Measurements from ENCODE around the gene SPRR1A. TPM values are rescaled to one million over a fixed set of nuclear protein-coding genes. Genes with fewer than 3 reads are reported as not detected.

The SPRR1A gene
- total and polyA plus RNA-seq, 2 experiments from 2014 or later: not detected

DNA sequence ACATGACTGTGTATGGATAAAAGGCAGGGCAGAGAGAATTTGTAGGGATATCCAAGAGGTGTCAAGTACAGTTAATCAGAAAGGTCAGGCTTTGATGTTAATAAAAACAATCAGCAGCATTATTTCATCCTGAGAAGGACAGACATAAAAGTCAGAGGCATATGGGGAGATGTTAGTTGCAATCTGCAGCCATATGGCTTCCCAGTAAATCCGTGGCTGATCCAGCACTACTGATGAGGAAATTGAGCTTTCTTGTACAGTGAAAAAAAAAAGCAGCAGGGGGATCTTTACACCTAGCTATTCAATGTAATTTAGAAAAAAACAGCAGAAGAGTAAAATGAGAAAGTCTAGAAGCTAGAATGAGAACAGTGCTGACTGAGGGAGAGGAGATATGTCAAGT, 44.9 kb downstream of the SPRR1A start:
- no peak overlapping the region for H2AFZ ChIP-seq
- H3K27me3 ChIP-seq: no peaks in the 10 kb centered on the region
- H3K36me3 ChIP-seq (replicated peaks; ENCODE audit: insufficient read depth, low read depth): no peaks in the 10 kb centered on the region
- H3K4me3 ChIP-seq: no peak overlapping the region
- no peak overlapping the region for H3K4me2 ChIP-seq
- no peaks in the 10 kb centered on the region for H3K9me3 ChIP-seq (ENCODE audit: low read depth)
- H4K20me1 ChIP-seq (ENCODE audit: insufficient read depth, poor library complexity, severe bottlenecking): no peaks in the 10 kb centered on the region
- no peak for DNase-seq (ENCODE audit: low spot score)
- no peaks in the 10 kb centered on the region for H3K9me2 ChIP-seq (replicated peaks; ENCODE audit: insufficient read depth)
- TF ChIP-seq EZH2 (IDR thresholded peaks at IDR 0.05; ENCODE audit: borderline replicate concordance): no peak
- TF ChIP-seq EZH2phosphoT487 (IDR thresholded peaks at IDR 0.05; ENCODE audit: low read depth, severe bottlenecking, unreplicated experiment): no peak
- TF ChIP-seq, protein P1, sequence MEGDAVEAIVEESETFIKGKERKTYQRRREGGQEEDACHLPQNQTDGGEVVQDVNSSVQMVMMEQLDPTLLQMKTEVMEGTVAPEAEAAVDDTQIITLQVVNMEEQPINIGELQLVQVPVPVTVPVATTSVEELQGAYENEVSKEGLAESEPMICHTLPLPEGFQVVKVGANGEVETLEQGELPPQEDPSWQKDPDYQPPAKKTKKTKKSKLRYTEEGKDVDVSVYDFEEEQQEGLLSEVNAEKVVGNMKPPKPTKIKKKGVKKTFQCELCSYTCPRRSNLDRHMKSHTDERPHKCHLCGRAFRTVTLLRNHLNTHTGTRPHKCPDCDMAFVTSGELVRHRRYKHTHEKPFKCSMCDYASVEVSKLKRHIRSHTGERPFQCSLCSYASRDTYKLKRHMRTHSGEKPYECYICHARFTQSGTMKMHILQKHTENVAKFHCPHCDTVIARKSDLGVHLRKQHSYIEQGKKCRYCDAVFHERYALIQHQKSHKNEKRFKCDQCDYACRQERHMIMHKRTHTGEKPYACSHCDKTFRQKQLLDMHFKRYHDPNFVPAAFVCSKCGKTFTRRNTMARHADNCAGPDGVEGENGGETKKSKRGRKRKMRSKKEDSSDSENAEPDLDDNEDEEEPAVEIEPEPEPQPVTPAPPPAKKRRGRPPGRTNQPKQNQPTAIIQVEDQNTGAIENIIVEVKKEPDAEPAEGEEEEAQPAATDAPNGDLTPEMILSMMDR (IDR thresholded peaks at IDR 0.05; ENCODE audit: poor library complexity): no peak
- H3K4me1 ChIP-seq (ENCODE audit: insufficient read depth): no peaks in the 10 kb centered on the region
- no peaks in the 10 kb centered on the region for H3K79me2 ChIP-seq
- H3K27ac ChIP-seq: no peak overlapping the region
- WGBS (ENCODE audit: low lambda C conversion rate, missing lambda C conversion rate): 25% methylated on average over 1 of the region's 1 CpG

DNA sequence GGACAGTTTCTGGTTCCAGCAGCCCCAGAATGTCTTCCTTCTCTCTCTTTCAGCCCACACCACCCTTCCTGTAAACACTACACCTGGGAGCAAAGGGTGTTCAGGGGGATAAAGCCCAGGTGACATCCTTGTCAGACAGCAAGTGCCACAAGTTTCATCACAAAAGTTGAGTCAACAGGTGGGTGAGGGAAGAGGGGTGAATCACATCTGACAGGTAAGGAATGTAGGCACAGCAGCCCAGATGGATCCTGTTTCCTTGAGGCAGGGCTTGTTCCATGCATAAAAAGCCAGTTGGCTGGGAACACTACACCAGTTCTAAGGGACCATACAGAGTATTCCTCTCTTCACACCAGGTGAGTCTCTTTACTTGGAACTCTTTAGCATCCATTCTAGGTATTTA, 47.0 kb downstream of the SPRR1A start, which contains the start of gene SPRR1B:
Gene SPRR1B (plus strand): TSS at position 309 of the 400 bp plus-strand sequence. CDS start 1,143 bp downstream, outside the sequence.
- Histone ChIP-seq H3K27ac (no peak within 1 kb of the TSS), H3K4me1 (ENCODE audit: insufficient read depth) (no peaks in the 10 kb centered on the region), H2AFZ (no peak within 1 kb of the TSS), H3K4me2 (no peak within 1 kb of the TSS), H3K9me3 (ENCODE audit: low read depth) (no peaks in the 10 kb centered on the region), H3K79me2 (no peaks in the 10 kb centered on the region), H3K4me3 (no peak within 1 kb of the TSS), H3K9me2 (replicated peaks; ENCODE audit: insufficient read depth) (no peaks in the 10 kb centered on the region), H3K36me3 (replicated peaks; ENCODE audit: insufficient read depth, low read depth) (no peaks in the 10 kb centered on the region), H3K27me3 (no peaks in the 10 kb centered on the region), H4K20me1 (ENCODE audit: insufficient read depth, poor library complexity, severe bottlenecking) (no peaks in the 10 kb centered on the region)
- DNase-seq (ENCODE audit: low spot score): no peak
- no peak for TF ChIP-seq EZH2phosphoT487 (IDR thresholded peaks at IDR 0.05; ENCODE audit: low read depth, severe bottlenecking, unreplicated experiment)
- TF ChIP-seq, protein P1 (IDR thresholded peaks at IDR 0.05; ENCODE audit: poor library complexity): no peak
- TF ChIP-seq EZH2 (IDR thresholded peaks at IDR 0.05; ENCODE audit: borderline replicate concordance): no peak

DNA sequence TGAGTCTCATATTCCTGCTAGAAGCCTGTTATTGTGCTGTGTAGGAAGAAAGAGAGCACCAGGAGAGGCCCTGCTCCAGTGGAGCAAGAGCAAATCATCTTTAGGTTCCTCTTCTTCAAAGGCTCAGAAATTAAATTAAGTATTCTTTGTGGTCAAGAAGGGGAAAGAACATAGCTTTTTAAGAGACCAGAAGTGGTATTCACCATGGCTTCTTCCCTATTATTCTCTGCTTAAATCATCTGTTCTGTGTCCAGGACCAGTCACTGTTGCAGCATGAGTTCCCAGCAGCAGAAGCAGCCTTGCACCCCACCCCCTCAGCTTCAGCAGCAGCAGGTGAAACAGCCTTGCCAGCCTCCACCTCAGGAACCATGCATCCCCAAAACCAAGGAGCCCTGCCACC, 48.2 kb downstream of the SPRR1A start:
- no peaks in the 10 kb centered on the region for H4K20me1 ChIP-seq (ENCODE audit: insufficient read depth, poor library complexity, severe bottlenecking)
- H3K9me3 ChIP-seq (ENCODE audit: low read depth): no peaks in the 10 kb centered on the region
- TF ChIP-seq, protein P1 (IDR thresholded peaks at IDR 0.05; ENCODE audit: poor library complexity): no peak
- TF ChIP-seq EZH2 (IDR thresholded peaks at IDR 0.05; ENCODE audit: borderline replicate concordance) (no peak), EZH2phosphoT487 (IDR thresholded peaks at IDR 0.05; ENCODE audit: low read depth, severe bottlenecking, unreplicated experiment) (no peak)
- no peaks in the 10 kb centered on the region for H3K36me3 ChIP-seq (replicated peaks; ENCODE audit: insufficient read depth, low read depth)
- H2AFZ ChIP-seq: no peak overlapping the region
- H3K4me1 ChIP-seq (ENCODE audit: insufficient read depth): no peaks in the 10 kb centered on the region
- no peak for DNase-seq (ENCODE audit: low spot score)
- H3K79me2 ChIP-seq: no peaks in the 10 kb centered on the region
- no peaks in the 10 kb centered on the region for H3K9me2 ChIP-seq (replicated peaks; ENCODE audit: insufficient read depth)
- H3K27ac ChIP-seq: no peak overlapping the region
- no peaks in the 10 kb centered on the region for H3K27me3 ChIP-seq
- no peak overlapping the region for H3K4me3 ChIP-seq
- no peak overlapping the region for H3K4me2 ChIP-seq

Data from hepatocyte (in vitro differentiated cells).